Heart right ventricle (tissue), 16 donors: ENCODE data around the gene AIPL1. TPM values are rescaled to one million over a fixed set of nuclear protein-coding genes. Genes with fewer than 3 reads are reported as not detected.

ENCODE experiments used
- ATAC-seq, 8 donors: fragments of 200-7000 bp; cut with Tn5 transposase; one replicate each; pipeline ENCODE4 v1.9.1; 2020; ENCODE audit warnings: mild to moderate bottlenecking in 8 of 8, moderate library complexity in 8 of 8, moderate number of reproducible peaks in 1 of 8
- DNase-seq, 2 donors: peaks; one replicate each; pipeline ENCODE4 v3.0.0-alpha.2; 2020
- H3K27ac ChIP-seq, 10 donors: fragments of 200-600 bp; sonication (generic) in 2 of 10; one replicate each; pipeline versions ENCODE4 v1.5.0 to v1.8.0; 2020 to 2022; ENCODE audit warnings: mild to moderate bottlenecking in 3 of 10
- H3K27me3 ChIP-seq, 7 donors: fragments of 200-600 bp; one replicate each; pipeline ENCODE4 v1.8.0; 2021 to 2022; ENCODE audit warnings: mild to moderate bottlenecking in 2 of 7
- H3K36me3 ChIP-seq, 9 donors: fragments of 200-600 bp; sonication (generic) in 1 of 9; one replicate each; pipeline versions ENCODE4 v1.5.0 to v1.8.0; 2020 to 2022; ENCODE audit warnings: mild to moderate bottlenecking in 2 of 9
- H3K4me1 ChIP-seq, 9 donors: fragments of 200-600 bp; sonication (generic) in 1 of 9; one replicate each; pipeline versions ENCODE4 v1.5.0 to v1.8.0; 2020 to 2022; ENCODE audit warnings: mild to moderate bottlenecking in 4 of 9
- H3K4me3 ChIP-seq, 10 donors: fragments of 200-600 bp; sonication (generic) in 2 of 10; one replicate each; pipeline versions ENCODE4 v1.5.0 to v1.8.0; 2020 to 2022; ENCODE audit warnings: mild to moderate bottlenecking in 7 of 10, moderate library complexity in 2 of 10
- H3K9me3 ChIP-seq, 11 donors: fragments of 200-600 bp in 10 of 11; sonication (generic) in 2 of 11; one replicate each; pipeline versions ENCODE4 v1.5.0 to v1.8.0; 2013 to 2022; ENCODE audit warnings: mild to moderate bottlenecking in 2 of 11, control low read depth in 1 of 11, moderate library complexity in 1 of 11
- WGBS, 2 donors: extraction: QIAGEN DNeasy Blood & Tissue Kit; methylation state at CpG; one replicate each; pipeline ENCODE4 v1.1.7; 2013; ENCODE audit warnings: inconsistent platforms in 1 of 2; 5-methylcytosine and 5-hydroxymethylcytosine counted together
- intact Hi-C, 10 donors: fragments of 100-400 bp; cut with DNase I; formaldehyde crosslinking; loops; one replicate each; pipeline versions ENCODE4 v1.11.1 to v1.14.2; 2022
- polyA plus RNA-seq, 2 donors: library from polyadenylated mRNA; stranded (reverse); fragments of 200-250 nt; gene quantifications; one replicate each; pipeline ENCODE4 v1.2.3, GENCODE V29; 2013
- total RNA-seq, 10 donors: library from RNA; stranded (reverse); fragmentation: NEBNext Ultra II Directional in 3 of 10; extraction: Animal tissue kit (Norgen Biotek cat#: 25700) in 3 of 10; gene quantifications; one replicate each; pipeline versions ENCODE4 v1.2.1 to v1.2.4, GENCODE V29; 2021 to 2023
- TF ChIP-seq, protein P1 (sequence below), 9 donors: fragments of 200-600 bp; sonication (generic) in 2 of 9; IDR thresholded peaks; one replicate each; pipeline versions ENCODE4 v1.5.0 to v1.8.0; 2021 to 2022; ENCODE audit warnings: antibody characterized with exemption in 9 of 9, mild to moderate bottlenecking in 5 of 9, moderate library complexity in 1 of 9
- donor health status: Arrhythmogenic right ventricular cardiomyopathy.
- donor health status: ischemic (EF 13 %, LVEDD 7.1; RV severe dilation, severe dysfunction).
- donor health status: healthy with polysubstance abuse.
- donor health status: DM: no; HTN: yes; CAD: no.
- donor health status: DM: no; HTN: no; CAD: no.
- donor health status: ischemic (EF 25% LVEDD 6.9; RV normal size, moderate dysfunction).
- donor health status: ischemic (EF 25% LVEDD 5.7; RV mildly dilated, moderate dysfunction).
- donor health status: healthy.
- donor health status: DM: yes; HTN: yes; CAD: no.
- donor health status: Ischemic cardiomyopathy.
- donor health status: ischemic (EF 35%, LVEDD 5.7; RV mildly dilated, moderate dysfunction).
- donor health status: nonischemic (EF 11% LVEDD 7.7; RV severe dilation, severe dysfunction).
- donor health status: DM: yes; HTN: yes; CAD: no.
- donor health status: PGD.
- donor health status: ischemic (EF 29% LVEDD 5.4; RV normal size, mild dysfunction).
- donor health status: nonischemic (EF 23%, LVEDD 6.1; RV moderate dilation, normal function).

AIPL1 gene
- total and polyA plus RNA-seq, 12 donors: 0.01 TPM; not detected in 11

DNA sequence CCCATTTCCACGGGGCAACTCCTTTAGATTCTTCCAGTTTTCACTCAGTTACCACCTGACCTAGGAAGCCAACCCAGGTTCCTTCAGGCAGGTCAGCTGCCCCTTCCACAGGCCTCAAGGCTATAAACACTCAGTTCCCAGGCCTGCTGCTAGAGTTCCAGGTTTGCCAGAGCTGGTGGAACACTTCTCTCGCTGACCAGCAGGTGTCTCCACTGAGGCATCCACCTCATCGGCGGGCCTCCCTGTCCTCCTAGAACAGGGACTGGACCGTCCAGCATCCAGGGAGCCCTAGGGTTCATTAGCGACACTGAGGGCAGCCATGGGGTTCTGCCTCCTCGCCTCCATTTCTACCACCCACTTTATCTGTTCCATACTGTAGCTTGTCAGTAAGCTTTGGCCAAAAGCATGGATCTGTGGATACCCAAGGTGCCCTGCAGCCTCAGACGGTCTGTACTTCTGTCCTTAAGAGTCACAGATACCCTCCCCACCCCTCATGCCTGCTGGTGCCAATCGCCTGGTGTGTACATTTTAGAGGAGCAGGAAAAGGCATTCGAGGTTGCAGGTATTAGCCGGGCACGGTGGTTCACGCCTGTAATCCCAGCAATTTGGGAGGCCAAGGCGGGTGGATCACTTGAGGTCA lies 38.3 kb upstream of the AIPL1 start:
- Histone ChIP-seq H3K27ac (no peak overlapping the region), H3K36me3 (no peaks in the 10 kb centered on the region), H3K4me1 (no peaks in the 10 kb centered on the region), H3K4me3 (no peak overlapping the region), H3K9me3 (no peaks in the 10 kb centered on the region), H3K27me3 (no peaks in the 10 kb centered on the region)
- DNase-seq: peak; percentile 65 to 68
- ATAC-seq: peak; percentile 53 to 81 (median 74)
- intact Hi-C loops: loop anchor here in 5 of 10 donors (5.0 to 10.0 kb wide), 6 partner anchors 79 to 172 kb away; partner anchors contain the start of genes KIAA0753 (in 2 of the 5), TXNDC17 (in 2 of the 5) and PITPNM3 (in 1 of the 5)
- WGBS, 2 donors: 47% methylated on average over 14 of the region's 14 CpGs
- TF ChIP-seq, protein P1, sequence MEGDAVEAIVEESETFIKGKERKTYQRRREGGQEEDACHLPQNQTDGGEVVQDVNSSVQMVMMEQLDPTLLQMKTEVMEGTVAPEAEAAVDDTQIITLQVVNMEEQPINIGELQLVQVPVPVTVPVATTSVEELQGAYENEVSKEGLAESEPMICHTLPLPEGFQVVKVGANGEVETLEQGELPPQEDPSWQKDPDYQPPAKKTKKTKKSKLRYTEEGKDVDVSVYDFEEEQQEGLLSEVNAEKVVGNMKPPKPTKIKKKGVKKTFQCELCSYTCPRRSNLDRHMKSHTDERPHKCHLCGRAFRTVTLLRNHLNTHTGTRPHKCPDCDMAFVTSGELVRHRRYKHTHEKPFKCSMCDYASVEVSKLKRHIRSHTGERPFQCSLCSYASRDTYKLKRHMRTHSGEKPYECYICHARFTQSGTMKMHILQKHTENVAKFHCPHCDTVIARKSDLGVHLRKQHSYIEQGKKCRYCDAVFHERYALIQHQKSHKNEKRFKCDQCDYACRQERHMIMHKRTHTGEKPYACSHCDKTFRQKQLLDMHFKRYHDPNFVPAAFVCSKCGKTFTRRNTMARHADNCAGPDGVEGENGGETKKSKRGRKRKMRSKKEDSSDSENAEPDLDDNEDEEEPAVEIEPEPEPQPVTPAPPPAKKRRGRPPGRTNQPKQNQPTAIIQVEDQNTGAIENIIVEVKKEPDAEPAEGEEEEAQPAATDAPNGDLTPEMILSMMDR (IDR thresholded peaks at IDR 0.05): peak; percentile 82 to 97 (median 94)

DNA sequence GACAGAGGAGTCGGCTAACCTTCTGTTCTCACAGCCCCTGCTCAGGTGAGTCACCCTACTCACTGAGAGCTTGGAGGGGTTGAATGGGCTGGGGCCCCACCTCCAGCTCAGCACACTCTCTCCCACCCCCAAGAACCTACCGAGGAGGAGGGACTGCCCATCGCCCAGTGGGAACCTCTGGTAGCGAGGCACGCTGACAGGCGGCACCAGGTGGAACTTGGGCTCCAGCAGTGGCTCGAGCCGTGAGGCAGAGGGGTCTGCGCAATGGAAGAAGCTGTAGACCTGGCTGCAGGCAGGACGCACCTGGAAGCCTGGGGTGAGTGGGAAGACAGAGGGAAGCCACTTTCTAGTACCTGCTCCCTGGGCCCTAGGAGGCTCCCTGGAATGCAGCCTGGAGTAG lies 37.6 kb upstream of the AIPL1 start:
- H3K4me1 ChIP-seq: no peaks in the 10 kb centered on the region
- peaks cover 0 to 4% (median 0%) of the 10 kb centered on the region in 11 donors for H3K9me3 ChIP-seq
- H3K36me3 ChIP-seq: no peaks in the 10 kb centered on the region
- DNase-seq (no peak), ATAC-seq (peak in 1 of 8 donors; percentile 4)
- no peak overlapping the region for H3K4me3 ChIP-seq
- intact Hi-C loops: loop anchor here in 5 of 10 donors (5.0 to 10.0 kb wide), 6 partner anchors 80 to 172 kb away; partner anchors contain the start of genes KIAA0753 (in 2 of the 5), TXNDC17 (in 2 of the 5) and PITPNM3 (in 1 of the 5)
- H3K27me3 ChIP-seq: no peaks in the 10 kb centered on the region
- H3K27ac ChIP-seq: no peak overlapping the region
- WGBS, 2 donors: 89% methylated on average over 10 of the region's 10 CpGs
- TF ChIP-seq, protein P1 (IDR thresholded peaks at IDR 0.05): no peak

DNA sequence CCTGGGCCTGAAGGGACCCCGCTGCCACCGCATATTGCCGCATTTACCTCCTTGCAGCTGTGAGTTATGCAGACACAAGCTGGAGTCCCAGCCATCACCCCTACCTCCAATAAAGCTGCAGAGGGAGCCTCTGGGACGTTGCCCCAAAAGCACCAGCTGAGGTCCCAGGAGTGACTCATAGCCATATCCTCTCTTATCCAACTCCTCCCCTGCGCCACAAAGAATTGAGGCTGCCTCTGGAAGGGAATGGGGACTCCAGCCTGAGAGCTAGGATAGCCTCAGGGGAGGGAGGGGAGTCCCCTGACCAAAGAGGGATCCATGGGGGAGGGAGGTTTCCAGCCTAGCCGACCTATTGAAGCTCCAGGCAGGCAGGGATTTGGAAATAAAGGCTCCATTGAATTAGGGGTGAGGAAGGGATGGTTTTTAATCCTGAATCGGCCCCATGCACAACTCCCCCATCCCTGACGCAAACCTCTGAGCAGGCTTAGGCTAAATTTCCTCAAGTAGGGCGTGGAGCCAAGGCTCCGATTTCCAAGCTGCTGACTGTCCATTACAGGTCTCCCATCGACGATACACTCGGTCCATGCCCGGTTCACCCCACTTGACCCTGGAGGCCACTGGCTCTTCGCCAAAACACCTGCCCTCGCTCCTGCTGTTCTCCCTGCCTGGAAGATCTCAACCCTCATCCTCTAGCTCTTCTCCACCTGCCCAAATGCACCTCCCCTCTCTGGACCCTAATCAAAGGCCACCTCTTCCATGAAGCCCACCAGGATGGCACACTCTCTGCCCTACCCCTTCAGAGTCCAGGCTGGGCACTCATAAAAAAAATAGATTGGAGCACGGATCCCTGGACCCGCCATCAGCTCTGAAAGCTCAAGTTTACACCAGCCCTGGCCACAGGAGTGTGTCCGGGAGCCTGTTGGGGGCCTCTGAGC lies 36.9 kb upstream of the AIPL1 start:
- no peaks in the 10 kb centered on the region for H3K27me3 ChIP-seq
- WGBS, 2 donors: 68% methylated on average over 19 of the region's 19 CpGs
- no peaks in the 10 kb centered on the region for H3K36me3 ChIP-seq
- TF ChIP-seq, protein P1 (IDR thresholded peaks at IDR 0.05): no peak
- intact Hi-C loops: loop anchor here in 5 of 10 donors (5.0 to 10.0 kb wide), 6 partner anchors 81 to 173 kb away; partner anchors contain the start of genes KIAA0753 (in 2 of the 5), TXNDC17 (in 2 of the 5) and PITPNM3 (in 1 of the 5)
- H3K4me1 ChIP-seq: no peaks in the 10 kb centered on the region
- H3K4me3 ChIP-seq: no peak overlapping the region
- H3K27ac ChIP-seq: no peak overlapping the region
- DNase-seq (no peak), ATAC-seq (no peak)
- H3K9me3 ChIP-seq: peaks cover 0 to 10% (median 0%) of the 10 kb centered on the region in 11 donors
